Measurements from ENCODE around the gene MAP3K12. TPM values are rescaled to one million over a fixed set of nuclear protein-coding genes. Genes with fewer than 3 reads are reported as not detected.

MAP3K12 gene
- total and polyA plus RNA-seq, 2 of the 13 experiments (the other 11 are each of a cell fraction or from before 2014, with no cell fraction given) = 0.20 to 1.1 TPM

- no peak for TF ChIP-seq CHD2 (IDR thresholded peaks at IDR 0.05; ENCODE audit: low read depth, low read length)
- no peak for TF ChIP-seq ZC3H13 (CRISPR knock-in tag; IDR thresholded peaks at IDR 0.05)
- no peak for TF ChIP-seq NRL (CRISPR knock-in tag; IDR thresholded peaks at IDR 0.05; ENCODE audit: borderline replicate concordance)
- no peak for TF ChIP-seq ZSCAN5A (CRISPR knock-in tag; IDR thresholded peaks at IDR 0.05; ENCODE audit: borderline replicate concordance)
- no peak for TF ChIP-seq ZNF589 (CRISPR knock-in tag; conservative IDR thresholded peaks at IDR 0.05)
- no peak for TF ChIP-seq NONO (IDR thresholded peaks at IDR 0.05)
- no peak for TF ChIP-seq NONO (CRISPR knock-in tag; conservative IDR thresholded peaks at IDR 0.05)
Observed at GRCh38 chr12:53498235-53498630, 1.0 kb downstream of the MAP3K12 start (continued).

- intact Hi-C loops (cut with micrococcal nuclease; ENCODE audit: unreplicated experiment) (no loop called here), in situ Hi-C loops (cut with HindIII; ENCODE audit: extremely low pct_ligation_motif_present, low pct_unique_long_range_greater_than_20kb) (no loop called here)
- no peak for DNase-seq (ENCODE audit: low spot score)
- H3K9me3 ChIP-seq (ENCODE audit: low read length) = no peaks in the 10 kb centered on the region
- peaks cover 68% of the 10 kb centered on the region for H3K4me1 ChIP-seq (ENCODE audit: insufficient read depth, low read length)
- ChIA-PET CTCF (ENCODE audit: low intra/inter-chr PET ratio, low total read pairs) (no interaction called here), POLR2A (no interaction called here)
- no peak overlapping the region for H3K9ac ChIP-seq (ENCODE audit: insufficient read depth, low read depth, low read length)
- no peak for ATAC-seq
- TF ChIP-seq POLR2G (IDR thresholded peaks at IDR 0.05; ENCODE audit: low read depth, low read length) (0 out of 2 replicates have a peak, but pooled peaks have one; percentile 12), ZNF207 (IDR thresholded peaks at IDR 0.05; ENCODE audit: borderline replicate concordance) (no peak), ZNF747 (CRISPR knock-in tag; IDR thresholded peaks at IDR 0.05; ENCODE audit: borderline replicate concordance) (no peak)
- H3K4me2 ChIP-seq (ENCODE audit: low read depth, low read length) = no peak overlapping the region
- H3K27me3 ChIP-seq (ENCODE audit: control insufficient read depth in 1 of 2, insufficient read depth in 2 of 2, low read length in 2 of 2) = no peaks in the 10 kb centered on the region; a peak in 1 of 5 replicates
- no peaks in the 10 kb centered on the region for H4K20me1 ChIP-seq (ENCODE audit: insufficient read depth, low read length)
- no peak for FAIRE-seq
- no peak overlapping the region for H3K27ac ChIP-seq (ENCODE audit: extremely low read length, insufficient read depth, low read length)
- 40% methylated on average over 2 of the region's 3 CpGs for WGBS (ENCODE audit: low lambda C conversion rate)
- no peak overlapping the region for H2AFZ ChIP-seq (ENCODE audit: low read length)
- no peaks in the 10 kb centered on the region for H3K36me3 ChIP-seq (replicated peaks in 1 of 2; ENCODE audit: control insufficient read depth in 1 of 2, insufficient read depth in 2 of 2, low read length in 2 of 2)
- H3K4me3 ChIP-seq (replicated peaks in 1 of 3; ENCODE audit: insufficient read depth in 1 of 3, low read depth in 2 of 3, low read length in 3 of 3) = no peak overlapping the region
- peaks cover 10% of the 10 kb centered on the region for H3K79me2 ChIP-seq (ENCODE audit: insufficient read depth, low read length)
- BruUV-seq (replicated peaks) = no TSS peak
Observed at GRCh38 chr12:53497461-53497860, 1.8 kb downstream of the MAP3K12 start.

Measured in HepG2 (cell line).